DMS114 treated with DMSO at 0.1 percent for 48 hours (cell line): ENCODE results near the gene CDH23.
A peak's percentile ranks its signal among the peaks of the same experiment; 100 is the strongest.
"Not testable (repeated sequence)": the region's sequence is repeated elsewhere in the genome, so short reads cannot be mapped to it uniquely, and the experiment has no call there.

ENCODE experiments used
- DNase-seq: peaks from one replicate; lab custom pipeline; 2025; ENCODE audit not compliant: unreplicated experiment; lab: John Stamatoyannopoulos, UW

Gene CDH23

GRCh38 chr10:71837098-71837827 lies 440.5 kb downstream of the CDH23 start:
- no peak for DNase-seq

DNA sequence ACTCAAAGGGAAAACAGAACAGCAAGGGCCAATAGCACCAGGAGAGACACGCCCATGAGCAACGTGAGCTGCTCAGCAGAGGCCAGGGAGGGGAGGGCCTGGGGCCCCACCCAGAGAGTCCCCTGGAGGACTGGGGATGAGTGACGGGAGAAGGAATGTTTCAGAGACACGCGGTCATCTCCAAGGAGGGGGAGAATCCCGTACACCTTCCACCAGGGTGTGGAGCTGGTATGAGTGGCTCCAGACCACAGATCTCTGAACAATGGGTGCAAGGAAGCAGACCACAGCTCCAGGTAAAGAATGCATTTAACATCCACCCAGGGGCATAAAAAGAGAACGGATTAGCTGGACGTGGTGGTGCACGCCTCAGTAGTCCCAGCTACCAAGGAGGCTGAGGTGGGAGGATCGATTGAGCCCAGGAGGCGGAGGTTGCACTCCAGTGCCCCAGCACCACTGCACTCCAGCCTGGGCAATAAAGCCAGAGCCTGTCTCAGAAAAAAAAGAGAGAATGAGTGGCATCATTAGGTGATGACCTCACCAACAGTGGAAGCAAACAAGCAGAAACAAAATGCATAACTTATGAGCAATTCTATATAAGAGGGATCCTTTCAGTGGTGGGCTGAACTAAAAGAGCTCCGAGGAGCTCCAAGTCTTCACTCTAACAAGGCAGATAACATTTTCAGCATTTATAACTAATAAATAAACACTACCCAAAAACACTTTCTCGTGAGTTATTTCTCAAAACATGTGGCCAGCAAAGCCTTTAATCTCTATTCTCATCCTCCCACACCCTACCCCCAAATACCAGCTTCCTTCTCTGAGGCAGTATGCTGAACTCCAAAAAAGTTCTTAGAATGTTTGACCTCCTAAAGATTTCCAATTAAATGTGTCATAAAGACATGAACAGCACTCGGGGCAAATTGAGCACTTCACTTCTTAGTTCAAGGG lies 441.8 kb downstream of the CDH23 start:
- DNase-seq, result no peak

DNA sequence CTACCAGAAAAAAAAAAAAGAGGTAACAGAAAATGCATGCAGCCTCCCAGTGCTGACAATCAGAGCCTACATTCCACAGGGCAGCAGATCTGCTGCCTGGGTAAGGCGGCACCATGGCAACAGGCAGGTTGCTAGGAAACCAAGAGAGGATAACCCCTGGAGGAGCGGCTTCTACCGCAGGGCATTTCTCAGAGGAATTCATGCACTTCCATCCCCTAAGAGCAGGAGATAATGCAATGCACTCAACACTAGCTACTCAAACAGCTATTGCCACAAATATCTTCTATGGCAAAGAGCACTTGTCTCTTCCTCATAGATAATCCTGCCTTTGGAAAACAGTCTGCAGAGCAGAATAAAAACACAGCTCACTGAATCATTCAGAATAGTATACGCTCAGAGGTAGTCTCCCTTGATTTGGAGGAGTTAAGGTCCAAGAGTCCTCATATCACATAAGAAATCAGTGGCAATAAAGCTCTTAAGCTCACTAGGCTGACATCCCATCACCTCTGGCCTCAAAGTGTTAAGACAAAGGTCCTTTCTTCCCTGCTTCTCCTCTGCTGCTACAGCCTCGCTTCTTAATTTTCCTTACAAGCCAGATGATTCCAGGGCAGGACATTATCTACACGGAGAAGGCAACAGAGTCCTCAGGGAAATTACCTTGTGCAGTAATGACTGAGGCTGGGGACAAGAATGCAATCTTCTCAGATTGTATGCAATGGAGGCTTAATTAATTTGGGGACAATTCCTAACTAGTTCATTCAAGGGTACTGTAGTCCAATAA lies 443.6 kb downstream of the CDH23 start:
- DNase-seq, result peak; percentile 54

GRCh38 chr10:71840958-71841335 lies 444.2 kb downstream of the CDH23 start:
- DNase-seq, result no peak

DNA sequence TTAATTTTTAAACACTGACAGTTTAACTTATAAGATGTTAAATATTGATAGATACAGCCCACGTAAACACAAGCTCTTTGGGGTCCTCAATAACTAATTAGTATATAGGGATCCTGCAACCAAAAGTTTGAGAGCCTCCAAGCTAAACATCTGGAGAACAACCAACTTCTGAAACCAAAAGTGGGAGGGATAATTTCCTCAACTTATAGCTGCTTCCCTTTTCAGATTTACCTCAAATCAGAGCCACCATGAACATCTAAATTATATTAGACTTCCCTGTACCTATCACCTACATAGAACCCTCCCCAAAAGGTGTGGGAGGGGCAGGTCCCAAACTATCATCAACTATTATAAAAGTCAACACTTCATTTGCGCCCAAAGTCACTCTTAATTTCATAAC lies 445.7 kb downstream of the CDH23 start:
- DNase-seq, result no peak

GRCh38 chr10:71842856-71843686 lies 446.4 kb downstream of the CDH23 start:
- DNase-seq, result no peak

GRCh38 chr10:71844084-71844483 lies 447.4 kb downstream of the CDH23 start:
- DNase-seq, result no peak

GRCh38 chr10:71844695-71845094 lies 448.0 kb downstream of the CDH23 start:
- no peak for DNase-seq

DNA sequence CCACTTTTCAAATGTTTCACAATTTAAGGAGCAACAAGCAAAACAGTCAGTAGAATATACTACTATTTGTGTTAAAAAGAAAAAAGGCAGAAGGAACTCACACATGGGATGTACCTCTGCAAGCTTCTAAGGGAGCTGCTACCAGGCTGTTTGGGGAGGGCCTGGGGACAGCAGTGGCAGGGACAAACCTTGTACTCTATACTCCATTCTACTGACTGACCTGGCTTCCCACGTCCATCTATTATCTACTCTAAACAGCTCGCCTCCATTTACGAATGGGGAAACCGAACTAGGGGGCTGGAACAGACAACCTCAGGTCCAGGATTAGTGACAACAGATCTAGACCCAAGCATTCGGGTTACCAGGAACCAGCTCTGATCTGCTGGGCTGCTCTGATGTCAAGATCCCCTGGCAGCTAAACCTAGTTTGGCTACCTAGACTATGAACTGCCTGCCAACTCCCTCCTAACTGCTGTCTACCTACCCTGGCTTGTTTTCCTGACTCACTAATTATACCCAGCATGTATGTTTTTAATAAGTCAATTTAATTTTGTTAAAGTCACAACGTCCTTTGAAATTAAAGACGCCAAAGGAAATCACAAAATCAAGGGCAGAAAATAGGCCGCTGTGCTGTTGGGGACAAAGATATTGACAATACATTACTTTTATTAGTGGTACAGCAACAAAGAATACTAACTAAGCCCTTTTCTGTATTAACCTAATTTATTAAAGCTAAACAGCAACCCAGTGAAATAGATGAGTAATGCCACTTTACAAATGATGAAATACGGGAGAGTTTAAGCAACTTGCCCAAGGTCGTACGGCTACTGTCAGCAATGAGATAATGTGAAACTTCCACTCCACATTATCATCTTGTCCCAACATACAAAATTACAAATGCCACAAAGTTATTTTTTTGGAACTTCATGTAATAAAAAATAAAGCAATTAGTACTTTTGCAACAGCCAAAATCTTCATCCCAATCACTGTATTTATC lies 449.0 kb downstream of the CDH23 start:
- no peak for DNase-seq

DNA sequence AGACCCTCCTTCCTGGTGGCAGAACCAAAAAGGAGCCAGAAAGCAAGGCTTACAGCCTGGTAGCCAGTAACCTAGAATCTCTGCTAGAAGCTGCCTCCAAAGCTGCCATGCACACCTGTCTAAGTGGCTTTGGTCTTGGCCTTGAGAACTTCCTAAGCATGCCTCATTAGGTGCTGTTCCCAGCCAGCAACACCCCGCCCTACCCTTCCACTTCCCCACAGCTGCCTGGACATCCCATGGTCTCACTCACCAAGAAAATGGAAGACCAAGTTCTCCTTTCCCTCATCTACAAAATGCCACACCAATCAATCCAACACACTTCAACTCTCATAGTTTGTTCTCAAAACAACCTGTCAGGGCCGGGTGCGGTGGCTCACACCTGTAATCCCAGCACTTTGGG lies 450.1 kb downstream of the CDH23 start:
- no peak for DNase-seq

DNA sequence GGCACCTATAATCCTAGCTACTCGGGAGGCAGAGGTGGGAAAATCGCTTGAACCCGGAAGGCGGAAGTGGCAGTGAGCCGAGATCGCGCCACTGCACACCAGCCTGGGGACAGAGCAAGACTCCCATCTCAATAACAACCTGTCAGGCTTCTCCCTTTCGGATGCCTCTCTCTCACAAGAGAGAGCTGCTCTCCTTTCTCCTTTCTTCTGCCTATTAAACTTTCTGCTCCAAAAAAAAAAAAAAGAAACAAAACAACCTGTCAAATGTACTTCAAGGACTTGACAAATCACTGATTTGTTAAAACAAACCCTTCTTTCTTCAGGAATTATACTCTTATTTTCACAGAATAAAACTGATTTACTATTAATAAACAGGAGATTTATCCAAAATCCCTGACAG lies 450.7 kb downstream of the CDH23 start:
- no peak for DNase-seq

- no peak for DNase-seq
Measured at GRCh38 chr10:71848325-71849275, 451.9 kb downstream of the CDH23 start.

DNA sequence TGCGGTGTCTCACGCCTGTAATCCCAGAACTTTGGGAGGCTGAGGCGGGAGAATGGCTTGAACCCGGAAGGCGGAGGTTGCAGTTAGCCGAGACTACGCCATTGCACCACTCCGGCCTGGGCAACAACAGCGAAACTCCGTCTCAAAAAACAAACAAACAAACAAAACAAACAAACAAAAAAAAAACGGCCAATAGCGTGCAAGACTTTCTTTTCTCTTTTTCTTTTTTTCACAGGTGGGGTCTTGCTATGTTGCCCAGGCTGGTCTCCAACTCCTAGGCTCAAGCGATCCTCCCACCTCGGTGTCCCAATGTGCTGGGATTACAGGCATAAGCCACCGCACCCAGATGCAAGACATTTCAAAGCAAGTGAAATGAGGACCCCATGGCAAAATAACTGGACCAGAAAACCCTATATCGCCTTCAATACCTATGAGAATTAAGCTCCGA lies 452.8 kb downstream of the CDH23 start:
- no peak for DNase-seq

DNA sequence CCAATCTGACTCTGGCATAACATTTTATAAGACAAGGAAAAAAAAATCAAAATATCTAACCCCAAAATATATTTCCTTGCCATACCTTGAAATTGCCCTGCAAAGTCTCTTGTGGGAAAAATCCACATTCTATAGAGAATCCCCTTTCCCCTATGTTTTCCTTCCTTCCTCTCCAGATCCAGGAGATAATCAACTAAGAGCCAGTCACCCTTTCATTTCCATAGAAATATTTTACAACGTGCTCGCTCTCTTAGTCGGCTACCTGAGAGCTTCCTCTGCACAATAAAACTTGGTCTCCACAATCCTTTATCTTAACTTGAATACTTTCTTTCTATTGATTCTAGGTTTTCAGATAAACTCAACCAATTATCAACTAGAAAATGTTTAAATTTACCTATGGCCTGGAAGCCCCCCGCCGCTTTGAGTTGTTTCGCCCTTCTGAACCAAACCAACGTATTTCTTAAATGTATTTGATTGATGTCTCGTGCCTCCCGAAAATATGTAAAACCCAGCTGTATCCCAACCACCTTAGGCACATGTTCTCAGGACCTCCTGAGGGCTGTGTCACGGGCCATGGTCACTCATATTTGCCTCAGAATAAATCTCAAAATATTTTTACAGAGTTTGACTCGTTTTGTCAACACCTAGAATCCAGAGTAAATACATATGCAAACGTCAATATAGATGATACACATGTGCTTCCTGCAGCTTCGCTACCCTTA lies 453.5 kb downstream of the CDH23 start:
- no peak for DNase-seq

GRCh38 chr10:71850743-71851464 lies 454.2 kb downstream of the CDH23 start, which contains the start of gene PSAP:
Gene PSAP (minus strand): TSS chr10:71851251. CDS start chr10:71851221, 30 bp downstream.
- peak; percentile 94 for DNase-seq

DNA sequence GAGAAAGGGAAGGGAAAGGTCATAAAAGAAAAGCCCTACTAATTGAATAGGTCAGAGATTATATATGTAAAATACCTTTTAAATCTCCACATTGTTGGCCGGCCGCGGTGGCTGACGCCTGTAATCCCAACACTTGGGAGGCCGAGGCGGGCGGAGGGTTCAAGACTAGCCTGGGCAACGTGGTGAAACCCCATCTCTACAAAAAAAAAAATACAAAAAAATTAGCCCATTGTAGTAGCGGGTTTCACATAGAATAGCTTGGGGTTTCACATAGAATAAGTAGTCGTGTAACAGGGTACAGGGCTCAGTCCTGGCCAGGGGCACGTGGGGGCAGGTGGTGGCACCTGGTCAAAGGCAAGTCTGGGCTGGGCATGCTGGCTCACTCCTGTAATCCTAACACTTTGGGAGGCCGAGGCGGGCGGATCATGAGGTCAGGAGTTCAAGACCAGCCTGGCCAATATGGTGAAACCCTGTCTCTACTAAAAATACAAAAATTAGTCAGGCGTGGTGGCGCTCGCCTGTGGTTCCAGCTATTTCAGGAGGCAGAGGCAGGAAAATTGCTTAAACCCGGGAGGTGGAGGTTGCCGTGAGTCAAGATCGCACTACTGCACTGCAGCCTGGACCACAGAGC lies 454.9 kb downstream of the CDH23 start:
- not testable (repeated sequence) for DNase-seq
